HepG2 (cell line): ENCODE results near the gene MRPL36. TPM values are rescaled to one million over a fixed set of nuclear protein-coding genes. Genes with fewer than 3 reads are reported as not detected.
A peak's percentile ranks its signal among the peaks of the same experiment; 100 is the strongest.

ENCODE experiments used
- AGO2 ChIP-seq: fragments of 200-400 bp; formaldehyde crosslinking; optimal IDR thresholded peaks from 2 replicates; pipeline ENCODE3; 2017; ENCODE audit warnings: mild to moderate bottlenecking, low read depth, low read length, moderate library complexity
- CAMTA2 ChIP-seq: sonication (generic); formaldehyde crosslinking; IDR thresholded peaks from 2 replicates; pipeline ENCODE4 v1.4.0; 2020; ENCODE audit warnings: mild to moderate bottlenecking, missing genetic modification reagents, borderline replicate concordance
- ELF1 ChIP-seq: sonication (generic); formaldehyde crosslinking; IDR thresholded peaks from 2 replicates; pipeline ENCODE4 v1.4.0; 2020; ENCODE audit warnings: missing genetic modification reagents
- HES4 ChIP-seq: sonication (generic); formaldehyde crosslinking; IDR thresholded peaks from 2 replicates; pipeline ENCODE4 v1.9.0; 2021; ENCODE audit warnings: mild to moderate bottlenecking, missing genetic modification reagents, borderline replicate concordance
- HIVEP1 ChIP-seq: sonication (generic); formaldehyde crosslinking; IDR thresholded peaks from 2 replicates; pipeline ENCODE4 v1.4.0; 2020; ENCODE audit warnings: mild to moderate bottlenecking, missing genetic modification reagents
- HNRNPK ChIP-seq: fragments of 200-400 bp; formaldehyde crosslinking; IDR thresholded peaks from 2 replicates; pipeline ENCODE4 v1.6.1; 2018; ENCODE audit warnings: low read length, low read depth, moderate library complexity, mild to moderate bottlenecking; ENCODE audit not compliant: poor library complexity, severe bottlenecking
- PPARG ChIP-seq: conservative IDR thresholded peaks from 2 replicates; pipeline ENCODE4 v1.6.1; 2016; ENCODE audit warnings: missing biosample characterization, missing genetic modification reagents
- SOX13 ChIP-seq, 3 experiments: fragments of 450-650 bp in 1 of 3; sonication (generic) in 1 of 3; formaldehyde crosslinking in 1 of 3; IDR thresholded peaks in 2 of 3; conservative IDR thresholded peaks in 1 of 3; 2 replicates each; pipeline versions ENCODE4 v1.5.0 to v1.6.1; 2016 to 2020; ENCODE audit warnings: antibody characterized with exemption in 1 of 3, mild to moderate bottlenecking in 1 of 3, missing compliant biosample characterization in 1 of 3, missing genetic modification reagents in 1 of 3, moderate library complexity in 1 of 3
- SP140L ChIP-seq: sonication (generic); formaldehyde crosslinking; IDR thresholded peaks from 2 replicates; pipeline ENCODE4 v1.4.0; 2020; ENCODE audit warnings: missing genetic modification reagents, borderline replicate concordance
- STAG1 ChIP-seq: sonication (generic); formaldehyde crosslinking; IDR thresholded peaks from 2 replicates; pipeline ENCODE4 v1.4.0; 2020; ENCODE audit warnings: missing genetic modification reagents
- THAP11 ChIP-seq: IDR thresholded peaks from 2 replicates; pipeline ENCODE4 v1.6.1; 2016; ENCODE audit warnings: missing biosample characterization, missing genetic modification reagents
- ZNF335 ChIP-seq: sonication (generic); formaldehyde crosslinking; IDR thresholded peaks from 2 replicates; pipeline ENCODE4 v1.4.0; 2020; ENCODE audit warnings: missing genetic modification reagents
- ZNF33A ChIP-seq: sonication (generic); formaldehyde crosslinking; IDR thresholded peaks from 2 replicates; pipeline ENCODE4 v1.5.1; 2020; ENCODE audit warnings: missing genetic modification reagents, mild to moderate bottlenecking, moderate library complexity, borderline replicate concordance
- polyA plus RNA-seq, 8 experiments: library from polyadenylated mRNA; depleted of rRNA in 3 of 8; stranded (reverse) in 7 of 8; unstranded in 1 of 8; fragments of >200 nt; fragmentation: Illumina TruSeq in 4 of 8; extraction: Trizol in 4 of 8; gene quantifications; 2 replicates each; pipeline versions ENCODE4 v1.2.1 to v1.2.3, GENCODE V29; 2011 to 2016; ENCODE audit warnings: low read depth in 4 of 8, missing spikeins in 1 of 8, mixed read lengths in 1 of 8; ENCODE audit not compliant: insufficient read depth in 1 of 8
- total RNA-seq, 5 experiments: library from RNA; depleted of rRNA; stranded (reverse); fragments of >200 nt; fragmentation: Illumina TruSeq; extraction: Trizol; gene quantifications; 2 replicates each; pipeline ENCODE4 v1.2.3, GENCODE V29; 2016; ENCODE audit warnings: low read depth in 1 of 5
- TF ChIP-seq, protein P1 (sequence below): sonication (generic); formaldehyde crosslinking; IDR thresholded peaks from 2 replicates; pipeline ENCODE4 v1.4.0; 2020; ENCODE audit warnings: missing genetic modification reagents
- TF ChIP-seq, protein P2 (sequence below): sonication (generic); formaldehyde crosslinking; IDR thresholded peaks from 2 replicates; pipeline ENCODE4 v1.9.0; 2021; ENCODE audit warnings: missing genetic modification reagents, mild to moderate bottlenecking, borderline replicate concordance
- TF ChIP-seq, protein P3 (sequence below), 2 experiments: sonication (generic) in 1 of 2; formaldehyde crosslinking in 1 of 2; IDR thresholded peaks; 2 replicates each; pipeline versions ENCODE4 v1.6.1 to v1.9.0; 2014 to 2022; ENCODE audit warnings: antibody characterized with exemption in 1 of 2, borderline replicate concordance in 1 of 2, inconsistent platforms in 1 of 2, low read depth in 1 of 2, missing genetic modification reagents in 1 of 2

MRPL36 gene
- total and polyA plus RNA-seq, 2 of the 13 experiments (the other 11 are each of a cell fraction or from before 2014, with no cell fraction given) = 71.3 to 113 TPM

DNA sequence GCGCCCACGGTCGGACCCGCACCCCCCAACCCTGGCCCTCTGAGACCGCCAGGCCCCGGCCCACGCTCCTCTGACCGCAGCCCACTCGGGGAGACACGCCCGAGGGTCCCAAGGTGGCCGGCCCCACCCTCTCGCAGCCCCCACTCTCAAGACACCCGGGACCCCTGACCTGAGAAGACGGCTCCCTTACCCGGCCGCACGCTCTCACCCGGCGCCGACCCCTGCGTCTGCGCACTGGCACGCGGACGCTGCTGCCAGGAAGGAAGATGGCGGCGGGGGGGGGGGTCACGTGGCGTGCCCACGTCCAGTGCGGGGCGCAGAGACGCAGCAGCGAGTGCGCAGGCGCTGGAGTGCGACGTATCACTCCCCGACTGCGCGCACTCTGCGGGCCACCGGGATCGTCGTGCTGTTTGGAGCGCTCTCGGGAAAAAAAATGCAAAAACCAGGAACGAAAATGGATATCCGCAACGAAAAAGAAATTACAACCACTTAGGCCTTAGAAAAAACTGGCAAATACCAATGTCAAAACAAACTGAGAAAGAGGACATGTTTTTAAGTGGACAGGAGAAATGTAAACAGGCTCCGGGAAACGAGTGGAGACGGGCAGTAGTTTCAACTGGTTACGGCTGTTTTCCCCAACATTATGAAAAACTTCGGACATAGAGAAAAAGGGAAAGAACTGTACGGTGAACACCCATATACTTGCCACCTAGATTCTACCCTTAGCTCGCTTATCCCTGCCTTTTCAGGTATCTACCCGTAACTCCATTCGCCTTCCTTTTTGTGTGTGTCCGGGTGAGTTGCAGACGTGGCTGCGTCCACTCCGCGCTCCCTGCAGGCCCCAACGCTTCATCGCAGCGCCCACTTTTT lies at the start of gene MRPL36 (continued):
- TF ChIP-seq STAG1 (CRISPR knock-in tag) = no peak
- TF ChIP-seq, protein P1, sequence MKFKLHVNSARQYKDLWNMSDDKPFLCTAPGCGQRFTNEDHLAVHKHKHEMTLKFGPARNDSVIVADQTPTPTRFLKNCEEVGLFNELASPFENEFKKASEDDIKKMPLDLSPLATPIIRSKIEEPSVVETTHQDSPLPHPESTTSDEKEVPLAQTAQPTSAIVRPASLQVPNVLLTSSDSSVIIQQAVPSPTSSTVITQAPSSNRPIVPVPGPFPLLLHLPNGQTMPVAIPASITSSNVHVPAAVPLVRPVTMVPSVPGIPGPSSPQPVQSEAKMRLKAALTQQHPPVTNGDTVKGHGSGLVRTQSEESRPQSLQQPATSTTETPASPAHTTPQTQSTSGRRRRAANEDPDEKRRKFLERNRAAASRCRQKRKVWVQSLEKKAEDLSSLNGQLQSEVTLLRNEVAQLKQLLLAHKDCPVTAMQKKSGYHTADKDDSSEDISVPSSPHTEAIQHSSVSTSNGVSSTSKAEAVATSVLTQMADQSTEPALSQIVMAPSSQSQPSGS (CRISPR knock-in tag) = peak; percentile 46; the same call in 1 of the 2 replicates
- TF ChIP-seq, protein P2, sequence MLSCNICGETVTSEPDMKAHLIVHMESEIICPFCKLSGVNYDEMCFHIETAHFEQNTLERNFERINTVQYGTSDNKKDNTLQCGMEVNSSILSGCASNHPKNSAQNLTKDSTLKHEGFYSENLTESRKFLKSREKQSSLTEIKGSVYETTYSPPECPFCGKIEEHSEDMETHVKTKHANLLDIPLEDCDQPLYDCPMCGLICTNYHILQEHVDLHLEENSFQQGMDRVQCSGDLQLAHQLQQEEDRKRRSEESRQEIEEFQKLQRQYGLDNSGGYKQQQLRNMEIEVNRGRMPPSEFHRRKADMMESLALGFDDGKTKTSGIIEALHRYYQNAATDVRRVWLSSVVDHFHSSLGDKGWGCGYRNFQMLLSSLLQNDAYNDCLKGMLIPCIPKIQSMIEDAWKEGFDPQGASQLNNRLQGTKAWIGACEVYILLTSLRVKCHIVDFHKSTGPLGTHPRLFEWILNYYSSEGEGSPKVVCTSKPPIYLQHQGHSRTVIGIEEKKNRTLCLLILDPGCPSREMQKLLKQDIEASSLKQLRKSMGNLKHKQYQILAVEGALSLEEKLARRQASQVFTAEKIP (CRISPR knock-in tag) = no peak
- TF ChIP-seq ZNF335 = peak; percentile 21; the same call in 1 of the 2 replicates
- no peak for TF ChIP-seq SP140L
- peak; percentile 71 for TF ChIP-seq HNRNPK
- TF ChIP-seq, protein P3, sequence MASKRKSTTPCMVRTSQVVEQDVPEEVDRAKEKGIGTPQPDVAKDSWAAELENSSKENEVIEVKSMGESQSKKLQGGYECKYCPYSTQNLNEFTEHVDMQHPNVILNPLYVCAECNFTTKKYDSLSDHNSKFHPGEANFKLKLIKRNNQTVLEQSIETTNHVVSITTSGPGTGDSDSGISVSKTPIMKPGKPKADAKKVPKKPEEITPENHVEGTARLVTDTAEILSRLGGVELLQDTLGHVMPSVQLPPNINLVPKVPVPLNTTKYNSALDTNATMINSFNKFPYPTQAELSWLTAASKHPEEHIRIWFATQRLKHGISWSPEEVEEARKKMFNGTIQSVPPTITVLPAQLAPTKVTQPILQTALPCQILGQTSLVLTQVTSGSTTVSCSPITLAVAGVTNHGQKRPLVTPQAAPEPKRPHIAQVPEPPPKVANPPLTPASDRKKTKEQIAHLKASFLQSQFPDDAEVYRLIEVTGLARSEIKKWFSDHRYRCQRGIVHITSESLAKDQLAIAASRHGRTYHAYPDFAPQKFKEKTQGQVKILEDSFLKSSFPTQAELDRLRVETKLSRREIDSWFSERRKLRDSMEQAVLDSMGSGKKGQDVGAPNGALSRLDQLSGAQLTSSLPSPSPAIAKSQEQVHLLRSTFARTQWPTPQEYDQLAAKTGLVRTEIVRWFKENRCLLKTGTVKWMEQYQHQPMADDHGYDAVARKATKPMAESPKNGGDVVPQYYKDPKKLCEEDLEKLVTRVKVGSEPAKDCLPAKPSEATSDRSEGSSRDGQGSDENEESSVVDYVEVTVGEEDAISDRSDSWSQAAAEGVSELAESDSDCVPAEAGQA (IDR thresholded peaks at IDR 0.05; ENCODE audit: low read depth) = peak; percentile 94
- TF ChIP-seq, protein P3 (CRISPR knock-in tag; IDR thresholded peaks at IDR 0.05; ENCODE audit: borderline replicate concordance) = peak; percentile 50; the same call in 1 of the 2 replicates
- TF ChIP-seq PPARG (CRISPR knock-in tag) = 0 out of 2 replicates have a peak, but pooled peaks have one; percentile 14
- 0 out of 2 replicates have a peak, but pooled peaks have one; percentile 27 for TF ChIP-seq HES4
- TF ChIP-seq AGO2 = peak; percentile 88
- TF ChIP-seq ELF1 (CRISPR knock-in tag) = peak; percentile 59; the same call in 1 of the 2 replicates
- no peak for TF ChIP-seq ZNF33A (CRISPR knock-in tag)
- peak; percentile 51; the same call in 1 of the 2 replicates for TF ChIP-seq HIVEP1 (CRISPR knock-in tag)
- peak; percentile 84 for TF ChIP-seq THAP11
- no peak for TF ChIP-seq CAMTA2 (CRISPR knock-in tag)
- TF ChIP-seq SOX13 (IDR thresholded peaks at IDR 0.05) = no peak
- peak in 1 of 2 experiments; percentile 23; a peak in 1 of 4 replicates for TF ChIP-seq SOX13 (CRISPR knock-in tag; conservative IDR thresholded peaks at IDR 0.05 in 1 of 2, IDR thresholded peaks at IDR 0.05 in 1 of 2)
